ENCODE measurements around the gene SNRPA1. TPM values are rescaled to one million over a fixed set of nuclear protein-coding genes. Genes with fewer than 3 reads are reported as not detected.
"Not testable (repeated sequence)": the region's sequence is repeated elsewhere in the genome, so short reads cannot be mapped to it uniquely, and the experiment has no call there.

The SNRPA1 gene
- total RNA-seq, 1 donor from 2014 or later = 30.4 TPM

DNA sequence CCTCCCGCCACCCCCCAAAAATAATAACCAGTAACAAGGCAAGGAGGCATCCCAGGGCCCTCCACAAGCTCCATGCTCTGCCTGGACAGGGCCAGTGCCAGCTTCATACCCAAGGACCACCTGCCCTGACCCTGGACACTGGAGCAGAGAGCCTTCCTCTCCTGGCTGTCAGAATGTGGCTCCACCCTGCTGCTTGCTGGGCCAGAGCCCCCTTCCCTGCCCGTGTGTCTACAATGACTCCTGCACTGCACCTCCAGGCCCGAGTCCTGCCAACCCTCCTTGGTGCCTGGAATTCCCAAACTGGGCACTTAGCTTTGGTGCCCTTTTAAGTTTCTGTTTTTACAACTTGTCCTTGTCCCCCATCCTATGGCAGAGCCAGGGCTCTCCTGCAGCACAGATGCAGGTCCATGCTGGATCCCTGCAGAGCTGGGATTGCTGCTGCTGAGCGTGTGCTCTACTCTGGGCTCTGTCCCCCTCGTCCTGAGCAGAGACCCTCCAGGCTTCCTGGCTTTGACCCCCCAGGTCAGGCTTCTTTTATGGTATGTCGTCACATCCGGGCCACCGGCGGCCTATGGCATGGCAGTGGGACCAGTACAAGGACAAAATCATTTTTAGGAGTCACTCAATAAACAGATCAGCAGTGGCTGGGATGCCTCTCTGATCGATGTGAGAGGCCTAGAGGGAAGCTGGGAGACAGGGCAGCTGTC, 11.4 kb upstream of the SNRPA1 start:
- ATAC-seq = no peak
- no peak for DNase-seq (ENCODE audit: missing footprints)
- intact Hi-C loops (cut with DNase I) = no loop called here

GRCh38 chr15:101305820-101306255, 10.8 kb upstream of the SNRPA1 start:
- intact Hi-C loops (cut with DNase I) = no loop called here
- DNase-seq (ENCODE audit: missing footprints) = no peak

GRCh38 chr15:101303408-101303807, 8.4 kb upstream of the SNRPA1 start:
- DNase-seq (ENCODE audit: missing footprints) = no peak
- intact Hi-C loops (cut with DNase I) = loop anchor here (5.0 kb wide), 1 partner anchor 199 kb away; no protein-coding TSS in a partner anchor
- ATAC-seq = no peak

More at GRCh38 chr15:101305820-101306255, 10.8 kb upstream of the SNRPA1 start:
- no peak for ATAC-seq

- ATAC-seq (no peak), DNase-seq (ENCODE audit: missing footprints) (no peak)
- intact Hi-C loops (cut with DNase I) = no loop called here
Observed at GRCh38 chr15:101296418-101297405, 1.7 kb upstream of the SNRPA1 start.

DNA sequence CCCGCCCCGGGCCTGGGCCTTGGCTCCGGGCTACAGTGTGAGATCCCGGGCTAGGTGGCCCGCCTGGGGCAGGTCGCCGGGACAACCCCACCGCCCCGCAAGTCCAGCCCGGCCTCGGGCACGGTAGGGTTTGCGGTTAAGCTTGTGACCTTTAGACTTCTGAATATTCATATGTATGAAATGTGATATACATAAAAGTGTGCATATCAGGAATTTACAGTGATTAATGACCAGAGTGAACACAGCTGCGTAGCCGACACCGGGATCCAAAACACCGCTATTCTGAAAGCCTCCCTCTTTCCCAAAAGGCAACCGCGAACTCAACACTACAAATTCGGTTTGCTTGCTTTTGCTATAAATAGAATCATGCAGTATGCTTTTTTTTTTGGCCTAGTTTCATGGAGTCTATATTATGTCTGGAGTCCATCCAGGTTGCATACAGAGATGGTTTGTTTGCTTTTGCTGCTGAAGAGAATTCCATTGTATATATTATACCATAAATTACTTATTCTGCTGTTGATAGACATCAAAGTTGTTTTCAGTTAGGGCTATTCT, 636 bp upstream of the SNRPA1 start:
- DNase-seq (ENCODE audit: missing footprints) (no peak), ATAC-seq (no peak)
- intact Hi-C loops (cut with DNase I) = loop anchor here (2.0 kb wide), 1 partner anchor 357 kb away; the partner anchor contains the start of gene TM2D3

- ATAC-seq = no peak
- intact Hi-C loops (cut with DNase I) = no loop called here
- DNase-seq (ENCODE audit: missing footprints) = no peak
Observed at GRCh38 chr15:101293122-101293521, 1.9 kb downstream of the SNRPA1 start.

DNA sequence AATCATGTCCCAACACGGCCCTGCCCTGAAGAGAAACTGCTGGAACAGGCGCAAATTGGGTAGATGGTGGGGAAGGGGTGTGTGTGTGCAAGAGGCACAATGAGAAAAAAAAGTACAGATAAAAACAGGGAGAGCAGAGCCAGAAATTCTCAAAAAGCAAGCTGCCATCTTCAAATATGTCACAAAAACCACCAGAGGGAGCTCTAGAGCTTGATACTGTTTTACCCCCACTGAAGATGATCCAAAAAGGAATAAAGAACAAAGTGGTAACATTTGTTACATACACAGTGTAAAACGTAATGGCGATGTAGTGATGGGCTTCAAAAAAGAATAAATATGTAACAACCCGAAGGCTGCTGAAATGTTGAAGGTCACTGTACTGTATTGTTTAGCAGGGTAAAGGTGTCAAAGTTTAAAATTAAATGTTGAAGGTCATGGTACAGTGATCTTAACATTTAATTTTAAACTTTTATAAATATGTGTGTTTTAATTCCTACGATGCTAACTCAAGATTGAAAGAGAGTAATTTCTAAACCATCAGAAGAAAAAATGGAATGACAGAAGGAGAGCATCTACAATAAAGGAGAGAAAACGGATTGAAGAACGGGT, 6.0 kb downstream of the SNRPA1 start:
- DNase-seq (ENCODE audit: missing footprints) (no peak), ATAC-seq (no peak)
- intact Hi-C loops (cut with DNase I) = no loop called here

GRCh38 chr15:101287342-101287741, 7.7 kb downstream of the SNRPA1 start:
- intact Hi-C loops (cut with DNase I); ATAC-seq; DNase-seq (ENCODE audit: missing footprints): not testable (repeated sequence)

DNA sequence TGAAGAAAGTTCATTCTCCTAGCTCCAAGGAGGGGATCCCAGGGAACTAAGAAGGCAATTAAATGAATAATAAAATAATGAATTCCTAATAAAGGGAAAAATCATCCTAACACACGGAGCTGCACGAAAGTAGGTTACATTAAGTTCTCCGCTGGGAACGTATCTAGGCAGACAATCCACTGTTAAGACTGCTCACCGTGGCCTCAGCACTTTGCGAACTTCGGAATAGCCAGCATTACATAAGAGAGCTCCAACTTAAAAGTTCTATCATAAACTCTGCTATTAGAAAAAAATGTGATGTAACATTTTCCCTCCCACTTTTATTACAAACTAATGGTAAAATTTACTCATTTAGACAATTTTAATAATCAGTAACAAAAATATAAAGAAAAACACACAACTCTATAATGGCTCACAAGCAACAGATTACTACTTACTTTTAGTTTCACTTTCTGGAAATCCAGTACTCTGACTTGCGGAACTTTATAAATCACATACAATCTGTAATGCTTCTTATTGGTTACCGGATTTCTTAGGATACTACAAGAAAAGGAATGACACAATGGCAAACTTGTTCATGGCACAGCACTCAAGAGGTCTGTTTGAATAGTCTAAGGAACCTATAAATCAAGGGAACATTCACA, 8.5 kb downstream of the SNRPA1 start:
- ATAC-seq = no peak
- no peak for DNase-seq (ENCODE audit: missing footprints)
- intact Hi-C loops (cut with DNase I) = no loop called here

- DNase-seq (ENCODE audit: missing footprints) (no peak), ATAC-seq (no peak)
- intact Hi-C loops (cut with DNase I) = no loop called here
Observed at GRCh38 chr15:101283931-101284330, 11.1 kb downstream of the SNRPA1 start.

DNA sequence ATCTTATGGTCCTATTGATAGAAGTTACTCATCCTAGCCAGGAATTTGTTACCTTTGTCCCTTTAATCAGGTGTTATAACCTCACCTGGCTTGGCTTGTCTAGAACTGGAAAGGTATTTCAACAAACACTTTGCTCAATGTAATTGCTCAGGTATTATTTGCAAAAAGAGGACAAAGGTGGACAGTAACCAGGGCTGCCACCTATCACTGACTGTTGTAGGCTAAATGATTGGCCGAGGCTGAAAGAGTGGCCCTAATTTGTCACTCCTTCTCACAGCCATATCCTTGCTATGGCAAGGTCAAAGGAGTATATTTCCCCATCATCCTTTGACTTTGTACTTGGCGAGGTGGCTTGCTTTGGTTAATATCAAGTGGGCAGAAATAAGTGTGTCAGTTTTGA, 15.0 kb downstream of the SNRPA1 start:
- intact Hi-C loops (cut with DNase I) = no loop called here
- ATAC-seq (no peak), DNase-seq (ENCODE audit: missing footprints) (no peak)

DNA sequence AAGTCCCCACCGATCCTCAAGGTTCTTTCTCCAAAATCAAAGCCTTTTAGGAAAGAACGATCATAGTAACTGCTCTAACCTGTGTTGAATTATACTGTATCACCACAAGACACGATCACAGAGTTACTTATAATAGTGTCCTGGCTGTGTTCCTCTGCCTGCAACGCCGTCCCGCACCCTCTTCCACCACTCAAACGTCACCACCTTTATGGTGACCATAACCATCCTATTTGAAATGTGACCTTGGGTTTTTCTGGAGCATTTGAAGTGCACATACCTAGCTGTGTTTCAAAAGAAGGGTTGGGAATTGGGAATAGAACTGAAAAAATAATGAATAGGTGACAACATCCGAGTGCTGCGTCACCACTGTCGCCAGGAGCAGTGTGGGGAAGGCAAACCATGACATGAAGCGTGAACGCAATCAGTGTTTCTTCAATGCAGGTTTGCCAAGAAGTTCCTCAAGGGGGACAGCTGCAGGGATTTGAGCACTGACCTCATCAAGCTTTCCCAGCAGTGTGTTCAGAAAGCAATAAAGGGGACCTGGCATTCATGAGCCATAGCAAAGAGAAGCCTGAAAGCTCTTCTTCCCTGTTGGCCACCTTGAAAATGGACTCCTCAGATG, 17.0 kb downstream of the SNRPA1 start:
- DNase-seq (ENCODE audit: missing footprints) = no peak
- ATAC-seq = no peak
- intact Hi-C loops (cut with DNase I) = no loop called here

GRCh38 chr15:101277038-101277822, 17.8 kb downstream of the SNRPA1 start, which contains the start of gene SELENOS:
Gene SELENOS (minus strand): TSS chr15:101277485. CDS start chr15:101277417, 68 bp downstream.
- ATAC-seq = peak; percentile 97
- peak; percentile 97 for DNase-seq (ENCODE audit: missing footprints)
- intact Hi-C loops (cut with DNase I) = no loop called here

GRCh38 chr15:101276501-101277037, 18.5 kb downstream of the SNRPA1 start:
- no peak for ATAC-seq
- intact Hi-C loops (cut with DNase I) = no loop called here
- no peak for DNase-seq (ENCODE audit: missing footprints)

DNA sequence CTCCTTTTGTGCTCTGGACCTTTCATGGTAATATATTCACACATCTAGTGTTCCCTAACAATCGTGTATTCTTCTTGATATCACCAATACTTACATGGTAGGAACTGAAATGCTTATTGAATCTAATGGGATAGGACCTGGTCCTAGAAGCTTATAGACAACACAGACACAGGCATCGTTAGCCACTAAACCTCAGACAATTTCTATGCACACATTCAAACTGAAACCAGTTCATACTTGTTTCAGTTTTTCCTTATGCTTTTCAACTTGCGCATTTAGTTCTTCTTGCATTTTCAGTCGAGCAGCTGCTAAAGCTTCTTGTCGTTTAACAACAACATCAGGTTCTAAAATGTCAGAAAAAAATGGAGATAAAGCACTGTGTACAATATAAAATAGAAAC, 20.0 kb downstream of the SNRPA1 start:
- intact Hi-C loops (cut with DNase I) = no loop called here
- DNase-seq (ENCODE audit: missing footprints) (no peak), ATAC-seq (no peak)

GRCh38 chr15:101273534-101273933, 21.5 kb downstream of the SNRPA1 start:
- no peak for ATAC-seq
- intact Hi-C loops (cut with DNase I) = no loop called here

GRCh38 chr15:101272584-101272983, 22.5 kb downstream of the SNRPA1 start:
- intact Hi-C loops (cut with DNase I) = no loop called here
- no peak for DNase-seq (ENCODE audit: missing footprints)
- no peak for ATAC-seq

More at GRCh38 chr15:101273534-101273933, 21.5 kb downstream of the SNRPA1 start:
- DNase-seq (ENCODE audit: missing footprints) = no peak

Measured in Right ventricle myocardium inferior (tissue), 1 donor.